ENCODE measurements around the gene CAPN5.

Gene CAPN5

GRCh38 chr11:77036398-77036797 is 30.4 kb upstream of the CAPN5 start:
- H4K20me1 ChIP-seq (ENCODE audit: insufficient read depth): no peaks in the 10 kb centered on the region
- no peak overlapping the region for H3K27ac ChIP-seq
- H3K27me3 ChIP-seq (ENCODE audit: insufficient read depth, low read depth): no peaks in the 10 kb centered on the region
- H3K4me2 ChIP-seq: no peak overlapping the region
- no peaks in the 10 kb centered on the region for H3K4me1 ChIP-seq (ENCODE audit: low read depth, poor library complexity, severe bottlenecking)
- H2AFZ ChIP-seq (ENCODE audit: low read depth): no peak overlapping the region
- TF ChIP-seq CTCF (conservative IDR thresholded peaks at IDR 0.05; ENCODE audit: low read depth, low read length): no peak
- no peak overlapping the region for H3K4me3 ChIP-seq (IDR thresholded peaks at IDR 0.05; ENCODE audit: insufficient read depth, low read depth, low read length)
- no peaks in the 10 kb centered on the region for H3K36me3 ChIP-seq (ENCODE audit: insufficient read depth)
- H3K79me2 ChIP-seq (ENCODE audit: insufficient read depth, low read depth): no peaks in the 10 kb centered on the region
- H3K9ac ChIP-seq: no peak overlapping the region

DNA sequence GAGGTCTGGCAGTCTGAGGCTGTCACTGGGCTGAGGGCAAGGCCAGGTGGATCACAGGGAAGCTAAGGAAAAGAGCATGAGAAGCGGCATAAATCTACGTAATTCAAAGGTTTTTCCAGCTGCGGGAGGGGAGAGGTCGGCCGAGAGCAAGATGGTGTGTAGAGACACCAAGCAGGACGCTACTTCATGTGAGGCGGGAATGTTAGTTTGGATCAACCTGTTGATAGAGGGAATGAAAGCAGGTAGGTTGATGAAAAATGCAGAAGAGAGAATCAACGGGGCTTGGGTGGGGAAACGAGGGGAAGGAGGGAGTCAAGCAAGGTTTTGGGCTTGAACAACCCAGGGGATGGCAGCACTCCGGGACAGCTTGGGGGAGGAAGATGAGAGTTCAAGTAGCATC is 29.7 kb upstream of the CAPN5 start:
- Histone ChIP-seq H4K20me1 (ENCODE audit: insufficient read depth) (no peaks in the 10 kb centered on the region), H3K9ac (no peak overlapping the region), H3K27ac (no peak overlapping the region), H3K79me2 (ENCODE audit: insufficient read depth, low read depth) (no peaks in the 10 kb centered on the region), H3K4me1 (ENCODE audit: low read depth, poor library complexity, severe bottlenecking) (no peaks in the 10 kb centered on the region), H3K27me3 (ENCODE audit: insufficient read depth, low read depth) (no peaks in the 10 kb centered on the region), H2AFZ (ENCODE audit: low read depth) (no peak overlapping the region), H3K4me3 (IDR thresholded peaks at IDR 0.05; ENCODE audit: insufficient read depth, low read depth, low read length) (no peak overlapping the region), H3K36me3 (ENCODE audit: insufficient read depth) (no peaks in the 10 kb centered on the region), H3K4me2 (no peak overlapping the region)
- TF ChIP-seq CTCF (conservative IDR thresholded peaks at IDR 0.05; ENCODE audit: low read depth, low read length): no peak

DNA sequence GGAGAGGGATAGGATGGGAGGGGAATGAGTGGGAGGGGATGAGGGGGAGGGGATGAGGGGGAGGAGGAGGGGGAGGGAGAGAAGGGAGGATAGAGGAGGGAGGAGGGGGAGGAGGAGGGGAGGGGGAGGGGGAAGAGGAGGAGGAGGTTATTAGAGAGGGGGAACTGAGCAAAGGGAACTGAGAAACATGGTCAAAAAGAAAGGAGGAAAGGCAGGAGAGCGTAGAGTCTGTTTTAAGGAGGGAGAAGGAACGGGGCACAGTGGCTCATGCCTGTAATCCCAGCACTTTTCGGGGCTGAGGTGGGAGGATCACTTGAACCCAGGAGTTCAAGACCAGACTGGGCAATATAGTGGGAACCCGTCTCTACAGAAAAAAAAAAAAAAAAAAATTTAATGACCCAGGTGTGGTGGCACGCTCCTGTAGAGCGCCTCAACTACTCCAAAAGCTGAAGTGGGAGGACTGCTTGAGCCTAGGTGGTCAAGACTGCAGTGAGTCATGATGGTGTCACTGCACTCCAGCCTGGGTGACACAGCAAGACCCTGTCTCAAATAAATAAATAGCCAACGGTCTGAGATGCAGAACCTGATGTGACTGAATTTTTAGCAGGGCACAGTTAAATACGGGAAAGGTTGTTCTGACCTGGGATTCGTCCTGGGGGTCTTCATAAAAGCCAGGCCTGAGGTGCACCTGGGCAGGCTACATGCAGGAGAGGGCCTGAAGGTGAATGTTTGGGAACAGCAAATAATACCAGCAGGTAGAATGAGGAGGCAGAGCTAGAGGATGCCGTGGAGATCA is 28.5 kb upstream of the CAPN5 start:
- no peaks in the 10 kb centered on the region for H3K79me2 ChIP-seq (ENCODE audit: insufficient read depth, low read depth)
- H2AFZ ChIP-seq (ENCODE audit: low read depth): no peak overlapping the region
- no peaks in the 10 kb centered on the region for H3K4me1 ChIP-seq (ENCODE audit: low read depth, poor library complexity, severe bottlenecking)
- H3K27ac ChIP-seq: no peak overlapping the region
- no peak overlapping the region for H3K4me3 ChIP-seq (IDR thresholded peaks at IDR 0.05; ENCODE audit: insufficient read depth, low read depth, low read length)
- no peaks in the 10 kb centered on the region for H4K20me1 ChIP-seq (ENCODE audit: insufficient read depth)
- no peak for TF ChIP-seq CTCF (conservative IDR thresholded peaks at IDR 0.05; ENCODE audit: low read depth, low read length)
- no peaks in the 10 kb centered on the region for H3K36me3 ChIP-seq (ENCODE audit: insufficient read depth)
- H3K4me2 ChIP-seq: no peak overlapping the region
- no peak overlapping the region for H3K9ac ChIP-seq
- H3K27me3 ChIP-seq (ENCODE audit: insufficient read depth, low read depth): no peaks in the 10 kb centered on the region

- Histone ChIP-seq H4K20me1 (ENCODE audit: insufficient read depth) (no peaks in the 10 kb centered on the region), H3K27me3 (ENCODE audit: insufficient read depth, low read depth) (no peaks in the 10 kb centered on the region), H3K9ac (no peak overlapping the region), H3K4me2 (no peak overlapping the region), H3K79me2 (ENCODE audit: insufficient read depth, low read depth) (no peaks in the 10 kb centered on the region), H3K4me1 (ENCODE audit: low read depth, poor library complexity, severe bottlenecking) (no peaks in the 10 kb centered on the region), H3K4me3 (IDR thresholded peaks at IDR 0.05; ENCODE audit: insufficient read depth, low read depth, low read length) (no peak overlapping the region), H3K36me3 (ENCODE audit: insufficient read depth) (no peaks in the 10 kb centered on the region), H3K27ac (no peak overlapping the region), H2AFZ (ENCODE audit: low read depth) (no peak overlapping the region)
- no peak for TF ChIP-seq CTCF (conservative IDR thresholded peaks at IDR 0.05; ENCODE audit: low read depth, low read length)
These were observed 27.9 kb upstream of the CAPN5 start for GRCh38 chr11:77038825-77039326.

All from KMS-11 (cell line).